Activated naive CD8-positive, alpha-beta T cell treated with anti-CD3 and anti-CD28 coated beads, Interleukin-2, amount 50 U/mL, for 24 hours (primary cell): ENCODE measurements around the gene TINAG.

Experiments
- ATAC-seq: fragments of 150-1000 bp; cut with Tn5 transposase; one replicate; pipeline ENCODE4 v1.10.0; 2021
- DNase-seq: peaks from one replicate; pipeline ENCODE4 v3.0.0; 2021
- H3K27ac Mint-ChIP-seq: one replicate; pipeline ENCODE4 v1.8.0; 2021; ENCODE audit warnings: mild to moderate bottlenecking, mixed read lengths
- H3K27me3 Mint-ChIP-seq: one replicate; pipeline ENCODE4 v1.8.0; 2021; ENCODE audit warnings: mixed read lengths
- H3K36me3 Mint-ChIP-seq: one replicate; pipeline ENCODE4 v1.8.0; 2021; ENCODE audit warnings: low read depth, mixed read lengths
- H3K4me1 Mint-ChIP-seq: one replicate; pipeline ENCODE4 v1.8.0; 2021; ENCODE audit warnings: mixed read lengths
- H3K4me3 Mint-ChIP-seq: one replicate; pipeline ENCODE4 v1.8.0; 2021; ENCODE audit warnings: mild to moderate bottlenecking, moderate library complexity, mixed read lengths
- H3K9me3 Mint-ChIP-seq: one replicate; pipeline ENCODE4 v1.8.0; 2021; ENCODE audit warnings: mixed read lengths

Gene TINAG

DNA sequence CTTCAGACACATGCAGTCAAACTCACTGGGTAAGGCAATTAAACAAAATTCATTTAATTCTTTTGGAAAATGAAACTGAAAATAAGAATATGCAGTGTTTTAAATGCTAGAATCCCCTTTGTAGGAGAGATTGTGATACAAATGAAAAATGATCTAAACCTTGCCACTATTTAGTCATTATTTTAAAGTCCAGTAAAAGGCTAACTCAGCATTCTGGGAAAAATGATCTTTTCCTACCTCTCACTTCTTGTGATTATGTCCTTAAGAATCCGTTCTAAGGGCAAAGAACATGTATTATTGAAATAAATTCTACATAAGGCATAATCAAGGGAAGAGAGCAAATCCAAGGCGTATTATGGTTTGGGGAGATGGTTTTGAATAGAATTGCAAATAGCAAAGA, 46.4 kb downstream of the TINAG start:
- no peaks in the 10 kb centered on the region for H3K4me1 Mint-ChIP-seq
- no peaks in the 10 kb centered on the region for H3K27me3 Mint-ChIP-seq
- H3K9me3 Mint-ChIP-seq: peaks cover 11% of the 10 kb centered on the region
- H3K36me3 Mint-ChIP-seq: no peaks in the 10 kb centered on the region
- ATAC-seq (no peak), DNase-seq (no peak)
- H3K4me3 Mint-ChIP-seq: no peak overlapping the region
- H3K27ac Mint-ChIP-seq: no peak overlapping the region

DNA sequence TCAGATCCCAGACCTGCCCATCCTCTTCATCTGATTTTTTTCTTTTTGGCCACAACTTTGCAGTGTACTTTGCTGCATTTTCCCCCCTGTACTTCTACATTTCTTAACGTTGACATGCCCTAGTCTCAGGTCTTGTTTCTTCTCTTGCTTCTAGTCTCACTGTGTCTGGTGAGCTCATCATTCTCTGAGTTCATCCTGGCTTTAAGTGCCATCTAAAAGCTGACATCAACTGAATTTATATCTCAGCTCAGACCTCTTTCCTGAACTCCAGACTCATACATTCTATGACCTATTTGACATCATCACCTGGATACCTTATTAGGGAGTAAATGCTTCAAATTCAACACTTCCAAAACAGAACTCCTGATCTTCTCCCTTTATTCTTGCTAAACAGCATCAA, 48.9 kb downstream of the TINAG start:
- Mint-ChIP-seq H3K36me3 (no peaks in the 10 kb centered on the region), H3K27me3 (no peaks in the 10 kb centered on the region), H3K9me3 (peaks cover 11% of the 10 kb centered on the region), H3K4me3 (no peak overlapping the region), H3K27ac (no peak overlapping the region), H3K4me1 (no peaks in the 10 kb centered on the region)
- ATAC-seq (no peak), DNase-seq (no peak)

DNA sequence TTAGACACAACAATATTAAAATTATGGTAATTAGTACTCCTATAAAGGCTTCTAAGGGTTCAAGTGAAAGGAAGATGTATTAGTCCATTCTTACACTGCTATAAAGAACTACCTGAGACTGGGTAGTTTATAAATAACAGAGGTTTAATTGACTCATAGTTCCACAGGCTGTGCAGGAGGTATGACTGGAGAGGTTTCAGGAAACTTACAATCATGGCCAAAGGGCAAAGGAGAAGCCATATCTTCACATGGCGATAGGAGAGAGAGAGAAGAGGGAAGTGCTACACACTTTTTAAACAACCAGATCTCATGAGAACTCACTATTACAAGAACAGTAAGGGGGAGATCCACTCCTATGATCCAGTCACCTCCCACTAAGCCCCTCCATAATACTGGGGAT, 52.9 kb downstream of the TINAG start:
- H3K36me3 Mint-ChIP-seq: no peaks in the 10 kb centered on the region
- H3K27me3 Mint-ChIP-seq: no peaks in the 10 kb centered on the region
- no peaks in the 10 kb centered on the region for H3K4me1 Mint-ChIP-seq
- DNase-seq (no peak), ATAC-seq (no peak)
- H3K27ac Mint-ChIP-seq: no peak overlapping the region
- H3K4me3 Mint-ChIP-seq: no peak overlapping the region
- H3K9me3 Mint-ChIP-seq: peaks cover 5% of the 10 kb centered on the region

DNA sequence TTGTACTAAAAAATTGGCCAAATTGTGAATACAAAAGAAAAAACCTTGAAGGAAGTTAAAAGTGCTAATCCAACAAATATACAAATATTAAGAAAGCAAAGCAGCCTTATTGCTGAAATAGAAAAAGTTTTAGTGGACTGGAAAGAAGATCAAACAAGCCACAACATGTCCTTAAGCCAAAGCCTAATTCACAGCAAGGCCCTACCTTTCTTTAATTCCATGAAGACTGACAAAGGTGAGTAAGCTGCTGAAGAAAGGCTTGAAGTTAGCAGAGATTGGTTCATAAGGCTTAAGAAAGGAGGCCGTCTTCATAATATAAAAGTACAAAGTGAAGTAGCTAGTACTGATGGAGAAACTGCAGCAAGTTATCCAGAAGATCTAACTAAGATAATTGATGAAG, 53.5 kb downstream of the TINAG start:
- no peak for DNase-seq
- no peaks in the 10 kb centered on the region for H3K36me3 Mint-ChIP-seq
- H3K27me3 Mint-ChIP-seq: no peaks in the 10 kb centered on the region
- H3K27ac Mint-ChIP-seq: no peak overlapping the region
- peaks cover 5% of the 10 kb centered on the region for H3K9me3 Mint-ChIP-seq
- ATAC-seq: no peak
- no peaks in the 10 kb centered on the region for H3K4me1 Mint-ChIP-seq
- H3K4me3 Mint-ChIP-seq: no peak overlapping the region

DNA sequence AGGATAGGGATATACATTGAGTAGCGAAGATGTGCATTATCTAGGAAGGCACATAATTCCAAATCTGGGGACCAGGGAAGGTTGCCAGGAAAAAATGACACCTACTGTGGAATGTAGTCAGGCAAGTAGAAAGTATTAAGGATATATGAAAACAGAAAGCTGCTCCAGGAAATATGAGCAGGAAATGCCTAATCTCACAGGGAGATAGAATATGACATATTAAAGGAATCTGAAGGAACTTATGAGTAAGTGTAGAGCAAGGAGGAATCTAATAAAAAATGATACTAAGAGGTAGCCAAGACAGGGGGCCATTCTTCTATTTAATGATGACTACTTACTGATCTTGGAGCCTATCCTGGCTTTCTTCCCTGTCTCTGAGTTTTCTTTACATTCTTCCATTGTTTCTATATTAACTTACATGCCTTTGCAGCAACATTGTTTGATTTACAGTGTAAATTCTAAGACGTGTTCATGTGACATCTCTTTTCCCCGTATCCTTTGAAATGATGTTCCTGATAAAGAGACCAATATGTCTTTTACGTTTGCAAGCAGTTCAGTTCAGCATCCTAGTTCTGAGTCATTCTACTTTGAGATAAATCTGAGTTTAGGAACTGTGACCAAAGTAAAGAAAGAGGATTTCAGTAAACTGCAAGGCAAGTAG, 58.6 kb downstream of the TINAG start:
- H3K36me3 Mint-ChIP-seq: no peaks in the 10 kb centered on the region
- no peak for ATAC-seq
- H3K4me3 Mint-ChIP-seq: no peak overlapping the region
- no peaks in the 10 kb centered on the region for H3K27me3 Mint-ChIP-seq
- no peak overlapping the region for H3K27ac Mint-ChIP-seq
- no peaks in the 10 kb centered on the region for H3K9me3 Mint-ChIP-seq
- no peaks in the 10 kb centered on the region for H3K4me1 Mint-ChIP-seq
- no peak for DNase-seq

DNA sequence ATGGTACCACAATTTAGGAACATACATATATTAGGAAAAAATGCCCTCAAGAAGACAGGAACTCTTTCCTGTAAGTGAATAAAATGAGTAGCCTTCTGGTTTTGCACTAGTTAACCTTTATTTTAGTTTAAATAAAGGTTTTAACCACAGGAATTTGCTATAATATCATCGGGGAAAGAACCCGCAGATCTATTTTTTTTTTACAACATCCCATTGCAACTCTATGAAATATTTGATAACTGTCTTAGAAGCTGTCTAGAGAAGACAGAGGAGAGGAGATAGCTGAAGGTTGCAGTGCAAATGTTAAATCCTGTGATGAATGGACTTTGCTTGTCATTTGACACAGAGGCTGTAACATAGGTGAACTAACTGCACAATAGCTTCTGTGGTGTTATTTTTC, 69.5 kb downstream of the TINAG start:
- Mint-ChIP-seq H3K9me3 (no peaks in the 10 kb centered on the region), H3K27me3 (no peaks in the 10 kb centered on the region), H3K36me3 (no peaks in the 10 kb centered on the region), H3K27ac (no peak overlapping the region), H3K4me1 (no peaks in the 10 kb centered on the region), H3K4me3 (no peak overlapping the region)
- ATAC-seq (no peak), DNase-seq (no peak)

DNA sequence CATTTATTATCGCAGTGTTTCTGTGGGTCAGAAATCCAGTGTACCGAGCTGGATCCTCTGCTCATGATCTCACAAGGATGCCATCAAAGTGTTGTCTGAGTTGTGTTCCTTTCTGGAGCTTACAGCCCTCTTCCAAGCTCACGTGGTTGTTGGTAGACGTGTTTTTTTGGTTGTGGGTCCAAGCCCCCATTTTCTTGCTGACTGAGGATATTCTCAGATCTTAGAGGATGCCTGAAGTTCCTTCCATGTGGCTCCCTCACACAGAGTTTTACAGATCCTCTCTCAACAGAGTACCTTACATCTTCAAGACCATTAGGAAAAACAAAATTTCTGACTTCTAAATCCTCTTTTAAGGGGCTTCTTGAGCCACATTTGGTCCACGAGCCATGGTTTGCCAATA, 78.1 kb downstream of the TINAG start:
- H3K4me1 Mint-ChIP-seq: no peaks in the 10 kb centered on the region
- no peak overlapping the region for H3K27ac Mint-ChIP-seq
- no peak for ATAC-seq
- no peaks in the 10 kb centered on the region for H3K36me3 Mint-ChIP-seq
- H3K9me3 Mint-ChIP-seq: peaks cover 4% of the 10 kb centered on the region
- no peak overlapping the region for H3K4me3 Mint-ChIP-seq
- no peaks in the 10 kb centered on the region for H3K27me3 Mint-ChIP-seq
- no peak for DNase-seq

DNA sequence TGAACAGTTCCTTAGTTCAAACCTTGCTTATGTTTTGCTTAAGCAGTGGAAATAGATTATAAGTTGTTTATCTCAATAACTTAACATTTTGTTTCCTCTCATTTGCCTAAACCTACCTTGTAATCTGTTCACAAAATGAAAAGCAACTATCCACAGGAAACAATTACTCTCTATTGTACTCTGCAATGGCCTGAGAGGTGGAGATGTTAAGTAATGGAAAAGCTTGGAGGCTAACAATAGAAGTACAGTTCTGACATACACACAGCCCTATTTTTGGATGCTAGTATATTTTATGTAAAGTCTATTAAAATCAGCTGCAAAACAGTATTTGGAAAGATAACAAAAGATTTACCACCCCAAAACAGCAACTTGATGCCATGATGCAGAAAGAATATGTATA, 82.1 kb downstream of the TINAG start:
- Mint-ChIP-seq H3K36me3 (no peaks in the 10 kb centered on the region), H3K27me3 (no peaks in the 10 kb centered on the region), H3K27ac (no peak overlapping the region), H3K4me3 (no peak overlapping the region), H3K9me3 (peaks cover 7% of the 10 kb centered on the region), H3K4me1 (no peaks in the 10 kb centered on the region)
- ATAC-seq (no peak), DNase-seq (no peak)

DNA sequence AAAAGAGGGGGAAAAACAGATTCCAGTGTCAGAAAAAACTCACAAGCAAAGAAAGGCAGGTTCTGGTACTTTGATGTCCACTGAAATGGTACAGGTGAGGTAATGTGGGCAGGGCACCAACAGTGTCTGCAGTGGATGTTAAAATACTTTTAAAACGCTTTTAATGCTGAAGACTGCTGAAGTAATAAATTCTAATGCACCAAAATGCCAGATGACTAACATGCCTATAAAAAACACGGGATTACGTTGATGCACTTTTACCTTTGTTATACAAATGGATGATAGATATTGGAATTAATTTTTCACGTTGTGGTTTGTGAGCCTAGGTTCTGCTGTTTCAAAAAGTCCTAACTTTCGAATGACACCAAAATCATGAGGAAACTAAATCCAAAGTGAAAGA, 83.3 kb downstream of the TINAG start:
- no peaks in the 10 kb centered on the region for H3K36me3 Mint-ChIP-seq
- ATAC-seq (no peak), DNase-seq (no peak)
- H3K4me3 Mint-ChIP-seq: no peak overlapping the region
- no peaks in the 10 kb centered on the region for H3K4me1 Mint-ChIP-seq
- peaks cover 3% of the 10 kb centered on the region for H3K9me3 Mint-ChIP-seq
- no peak overlapping the region for H3K27ac Mint-ChIP-seq
- no peaks in the 10 kb centered on the region for H3K27me3 Mint-ChIP-seq

DNA sequence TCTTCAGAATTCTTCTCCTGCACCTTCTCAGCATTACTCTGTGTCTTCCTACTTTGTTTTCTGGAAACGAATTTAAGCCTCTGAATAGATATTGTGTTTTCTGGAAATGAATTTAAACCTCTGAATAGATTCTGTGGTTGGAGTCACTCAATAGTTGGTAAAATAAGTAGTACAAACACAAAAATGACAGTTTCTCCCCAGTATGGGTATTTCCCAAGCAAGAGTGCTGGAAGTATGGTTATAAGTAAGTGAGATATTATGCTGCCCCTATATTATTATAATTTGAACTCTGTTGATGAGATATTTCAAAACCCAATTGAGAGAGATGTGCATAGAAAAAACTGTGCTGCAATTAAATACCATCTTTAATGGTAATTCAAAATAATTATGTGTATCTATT, 94.9 kb downstream of the TINAG start:
- Mint-ChIP-seq H3K36me3 (no peaks in the 10 kb centered on the region), H3K27ac (no peak overlapping the region), H3K27me3 (no peaks in the 10 kb centered on the region), H3K9me3 (no peaks in the 10 kb centered on the region), H3K4me3 (no peak overlapping the region), H3K4me1 (no peaks in the 10 kb centered on the region)
- no peak for ATAC-seq
- DNase-seq: no peak

DNA sequence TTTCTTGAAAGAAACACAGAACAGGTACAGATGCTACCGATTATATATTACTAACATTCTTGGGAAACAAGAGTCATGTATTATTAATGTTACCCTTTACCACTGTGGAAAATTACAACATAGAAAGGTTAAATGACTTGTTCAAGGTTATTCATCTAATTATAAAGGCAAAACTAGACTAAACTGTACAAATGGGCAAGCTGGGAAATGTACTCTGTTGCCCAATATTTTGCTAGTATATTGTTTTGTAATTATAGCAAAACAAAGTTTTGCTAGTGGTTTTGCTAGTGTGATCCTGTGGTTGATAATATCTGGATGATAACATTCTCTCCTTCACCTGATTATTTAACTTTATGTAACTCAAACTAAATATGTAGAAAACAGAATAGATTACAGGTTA, 96.5 kb downstream of the TINAG start:
- no peaks in the 10 kb centered on the region for H3K36me3 Mint-ChIP-seq
- no peak for DNase-seq
- no peaks in the 10 kb centered on the region for H3K27me3 Mint-ChIP-seq
- ATAC-seq: no peak
- H3K4me3 Mint-ChIP-seq: no peak overlapping the region
- no peak overlapping the region for H3K27ac Mint-ChIP-seq
- no peaks in the 10 kb centered on the region for H3K4me1 Mint-ChIP-seq
- no peaks in the 10 kb centered on the region for H3K9me3 Mint-ChIP-seq

DNA sequence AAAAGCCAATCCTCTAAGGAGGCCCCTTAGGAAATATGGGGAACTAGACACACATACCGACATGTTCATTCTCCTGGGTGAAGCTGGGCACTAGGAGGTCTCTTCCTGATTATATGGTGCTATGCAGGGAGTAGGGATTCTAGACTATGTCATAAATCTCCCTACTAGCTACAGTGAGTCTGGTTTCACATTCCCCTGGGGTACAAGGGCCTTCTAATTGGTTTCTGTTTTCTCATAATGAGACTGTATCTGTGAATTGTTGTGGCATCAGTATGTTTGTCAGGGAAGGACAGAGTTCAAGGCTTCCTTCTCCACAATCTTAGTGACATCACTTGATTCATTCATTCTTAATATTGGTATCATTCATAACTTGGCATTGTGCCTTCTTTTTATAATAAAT, 103.5 kb downstream of the TINAG start:
- no peak overlapping the region for H3K27ac Mint-ChIP-seq
- H3K4me1 Mint-ChIP-seq: no peaks in the 10 kb centered on the region
- DNase-seq: no peak
- no peaks in the 10 kb centered on the region for H3K9me3 Mint-ChIP-seq
- no peak for ATAC-seq
- H3K36me3 Mint-ChIP-seq: no peaks in the 10 kb centered on the region
- H3K4me3 Mint-ChIP-seq: no peak overlapping the region
- no peaks in the 10 kb centered on the region for H3K27me3 Mint-ChIP-seq

DNA sequence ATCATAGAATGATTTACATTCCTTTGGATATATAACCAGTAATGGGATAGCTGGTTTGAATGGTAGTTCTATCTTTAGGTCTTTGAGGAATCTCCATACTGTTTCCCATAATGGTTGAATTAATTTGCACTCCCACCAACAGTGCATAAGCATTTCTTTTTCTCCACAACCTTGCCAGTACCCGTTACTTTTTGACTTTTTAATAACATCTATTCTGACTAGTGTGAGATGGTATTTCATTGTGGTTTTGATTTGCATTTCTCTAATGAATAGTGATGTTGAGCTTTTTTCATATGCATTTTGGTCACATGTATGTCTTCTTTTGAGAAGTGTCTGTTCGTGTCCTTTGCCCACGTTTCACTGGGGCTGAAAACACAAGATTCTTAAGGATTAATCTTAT, 107.3 kb downstream of the TINAG start:
- no peaks in the 10 kb centered on the region for H3K36me3 Mint-ChIP-seq
- H3K27me3 Mint-ChIP-seq: no peaks in the 10 kb centered on the region
- H3K4me1 Mint-ChIP-seq: no peaks in the 10 kb centered on the region
- no peaks in the 10 kb centered on the region for H3K9me3 Mint-ChIP-seq
- ATAC-seq: no peak
- no peak overlapping the region for H3K4me3 Mint-ChIP-seq
- no peak for DNase-seq
- no peak overlapping the region for H3K27ac Mint-ChIP-seq

DNA sequence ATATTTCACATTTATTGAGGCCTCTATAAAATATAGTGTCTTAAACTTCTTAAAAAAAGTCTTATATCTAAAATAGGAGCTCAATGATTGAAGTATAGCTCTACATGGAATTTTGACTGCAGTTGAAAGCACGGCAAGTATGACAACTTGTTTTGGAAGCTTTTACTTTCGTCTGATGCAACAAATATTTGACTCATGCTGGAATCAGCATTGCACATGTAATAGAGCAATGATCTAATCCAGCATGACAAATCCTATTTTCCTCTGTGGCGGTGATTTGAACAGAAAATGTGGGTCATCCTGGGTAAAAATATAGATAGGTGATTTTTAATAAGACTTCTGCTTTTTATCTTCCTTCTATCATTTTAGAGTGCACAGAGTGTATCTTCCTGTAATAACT, 111.6 kb downstream of the TINAG start:
- Mint-ChIP-seq H3K4me3 (no peak overlapping the region), H3K4me1 (no peaks in the 10 kb centered on the region), H3K36me3 (no peaks in the 10 kb centered on the region), H3K9me3 (no peaks in the 10 kb centered on the region), H3K27me3 (no peaks in the 10 kb centered on the region), H3K27ac (no peak overlapping the region)
- DNase-seq: no peak
- no peak for ATAC-seq

DNA sequence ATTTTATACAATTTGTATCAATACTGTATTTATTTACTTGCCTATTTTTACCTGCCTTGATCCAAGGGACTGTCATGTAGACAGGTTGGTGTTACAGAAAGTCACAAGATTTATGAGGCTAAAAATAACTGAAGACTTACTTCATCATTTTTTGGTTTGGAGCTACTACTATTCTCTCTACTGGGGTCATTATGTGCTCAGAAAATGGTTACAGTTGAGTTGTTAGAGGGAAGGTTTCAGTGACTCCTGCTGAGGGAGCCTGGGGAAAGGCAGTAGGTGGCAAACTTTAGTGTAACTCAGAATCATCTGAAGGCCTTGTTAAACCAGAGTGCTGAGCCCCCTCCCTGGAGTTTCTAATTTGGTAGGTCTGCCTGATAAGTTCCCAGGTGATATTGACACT, 118.8 kb downstream of the TINAG start:
- Mint-ChIP-seq H3K27ac (no peak overlapping the region), H3K36me3 (no peaks in the 10 kb centered on the region), H3K4me3 (no peak overlapping the region), H3K4me1 (no peaks in the 10 kb centered on the region), H3K27me3 (no peaks in the 10 kb centered on the region), H3K9me3 (no peaks in the 10 kb centered on the region)
- ATAC-seq (no peak), DNase-seq (no peak)

DNA sequence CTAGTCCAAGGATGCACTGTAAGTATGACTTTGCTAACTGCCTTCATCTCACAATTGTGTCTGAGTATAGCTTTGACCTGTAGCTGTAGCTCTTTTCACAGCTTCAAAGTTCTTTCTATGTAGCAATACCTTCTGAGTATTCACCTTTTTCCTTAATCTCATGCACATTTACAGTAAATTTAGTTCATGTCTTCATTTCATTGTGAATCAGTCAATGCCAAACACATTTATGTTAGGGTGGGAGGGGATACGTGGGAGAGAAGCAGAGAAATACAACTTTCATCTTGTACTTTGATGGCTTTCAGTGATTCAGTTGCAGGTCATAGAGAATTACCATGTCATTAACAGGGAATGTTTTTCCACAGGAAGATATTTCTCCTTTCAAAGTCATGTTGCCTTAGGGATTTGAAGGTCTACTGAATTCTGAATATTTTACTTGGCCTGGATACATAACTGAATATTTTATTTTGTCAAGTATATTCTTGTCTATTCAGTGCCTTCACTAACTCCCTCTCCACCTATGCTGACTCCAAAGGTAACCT, 119.2 kb downstream of the TINAG start:
- no peaks in the 10 kb centered on the region for H3K4me1 Mint-ChIP-seq
- no peak for ATAC-seq
- H3K27ac Mint-ChIP-seq: no peak overlapping the region
- no peak overlapping the region for H3K4me3 Mint-ChIP-seq
- no peaks in the 10 kb centered on the region for H3K36me3 Mint-ChIP-seq
- no peaks in the 10 kb centered on the region for H3K27me3 Mint-ChIP-seq
- DNase-seq: no peak
- H3K9me3 Mint-ChIP-seq: no peaks in the 10 kb centered on the region
